ENCODE data around the gene MYOC. TPM values are rescaled to one million over a fixed set of nuclear protein-coding genes. Genes with fewer than 3 reads are reported as not detected.
"Not testable (repeated sequence)": the region's sequence is repeated elsewhere in the genome, so short reads cannot be mapped to it uniquely, and the experiment has no call there.

The MYOC gene
- total and polyA plus RNA-seq, 4 donors: 0.11 to 1.8 (median 0.58) TPM

GRCh38 chr1:171623651-171624331 lies 28.7 kb downstream of the MYOC start:
- H3K36me3 ChIP-seq (ENCODE audit: control insufficient read depth in 4 of 4, insufficient read depth in 4 of 4, low read length in 4 of 4): no peaks in the 10 kb centered on the region
- DNase-seq: no peak
- H3K27ac ChIP-seq (ENCODE audit: low read depth in 1 of 2, low read length in 1 of 2): no peak overlapping the region
- no peak for TF ChIP-seq CTCF (IDR thresholded peaks at IDR 0.05; ENCODE audit: control extremely low read depth, extremely low read depth)
- H3K9ac ChIP-seq (ENCODE audit: insufficient read depth in 1 of 2, low read length in 2 of 2): no peak overlapping the region
- no peak for ATAC-seq (ENCODE audit: insufficient read depth, low FRiP score)
- H3K27me3 ChIP-seq (ENCODE audit: control insufficient read depth in 3 of 3, insufficient read depth in 3 of 3, low read length in 2 of 3): no peaks in the 10 kb centered on the region
- no peaks in the 10 kb centered on the region for H3K4me1 ChIP-seq (ENCODE audit: control insufficient read depth in 5 of 5, insufficient read depth in 5 of 5, low read length in 5 of 5)
- H3K9me3 ChIP-seq (ENCODE audit: control insufficient read depth in 4 of 4, insufficient read depth in 3 of 4, low read length in 3 of 4): peaks cover 0 to 2% (median 0%) of the 10 kb centered on the region in 4 donors
- 83 to 90% methylated on average over 9 of the region's 9 CpGs for WGBS, 2 donors
- no peak overlapping the region for H3K4me3 ChIP-seq

GRCh38 chr1:171622152-171622462 lies 30.4 kb downstream of the MYOC start, which contains the start of gene MYOCOS:
MYOCOS (plus strand) TSS chr1:171622243; CDS start chr1:171623884, 1,641 bp downstream.
- DNase-seq (no peak), ATAC-seq (ENCODE audit: insufficient read depth, low FRiP score) (no peak)
- Histone ChIP-seq H3K36me3 (ENCODE audit: control insufficient read depth in 4 of 4, insufficient read depth in 4 of 4, low read length in 4 of 4) (no peaks in the 10 kb centered on the region), H3K4me3 (no peak within 1 kb of the TSS), H3K4me1 (ENCODE audit: control insufficient read depth in 5 of 5, insufficient read depth in 5 of 5, low read length in 5 of 5) (no peaks in the 10 kb centered on the region), H3K27me3 (ENCODE audit: control insufficient read depth in 3 of 3, insufficient read depth in 3 of 3, low read length in 2 of 3) (no peaks in the 10 kb centered on the region), H3K9me3 (ENCODE audit: control insufficient read depth in 4 of 4, insufficient read depth in 3 of 4, low read length in 3 of 4) (peaks cover 0 to 2% (median 0%) of the 10 kb centered on the region in 4 donors), H3K9ac (ENCODE audit: insufficient read depth in 1 of 2, low read length in 2 of 2) (no peak within 1 kb of the TSS), H3K27ac (ENCODE audit: low read depth in 1 of 2, low read length in 1 of 2) (no peak within 1 kb of the TSS)
- WGBS, 2 donors: 79 to 85% methylated on average over 7 of the region's 7 CpGs
- no peak for TF ChIP-seq CTCF (IDR thresholded peaks at IDR 0.05; ENCODE audit: control extremely low read depth, extremely low read depth)

GRCh38 chr1:171616586-171616985 lies 35.9 kb downstream of the MYOC start:
- no peak overlapping the region for H3K4me3 ChIP-seq
- peaks cover 0 to 2% (median 0%) of the 10 kb centered on the region in 5 donors for H3K4me1 ChIP-seq (ENCODE audit: control insufficient read depth in 5 of 5, insufficient read depth in 5 of 5, low read length in 5 of 5)
- no peaks in the 10 kb centered on the region for H3K36me3 ChIP-seq (ENCODE audit: control insufficient read depth in 4 of 4, insufficient read depth in 4 of 4, low read length in 4 of 4)
- DNase-seq (no peak), ATAC-seq (ENCODE audit: insufficient read depth, low FRiP score) (no peak)
- no peaks in the 10 kb centered on the region for H3K9me3 ChIP-seq (ENCODE audit: control insufficient read depth in 4 of 4, insufficient read depth in 3 of 4, low read length in 3 of 4)
- WGBS, 2 donors: 68 to 70% methylated on average over 2 of the region's 2 CpGs
- no peak overlapping the region for H3K27ac ChIP-seq (ENCODE audit: low read depth in 1 of 2, low read length in 1 of 2)
- H3K9ac ChIP-seq (ENCODE audit: insufficient read depth in 1 of 2, low read length in 2 of 2): no peak overlapping the region
- TF ChIP-seq CTCF (IDR thresholded peaks at IDR 0.05; ENCODE audit: control extremely low read depth, extremely low read depth): no peak
- H3K27me3 ChIP-seq (ENCODE audit: control insufficient read depth in 3 of 3, insufficient read depth in 3 of 3, low read length in 2 of 3): no peaks in the 10 kb centered on the region

- not testable (repeated sequence) for H3K27me3 ChIP-seq (ENCODE audit: control insufficient read depth in 3 of 3, insufficient read depth in 3 of 3, low read length in 2 of 3); ATAC-seq (ENCODE audit: insufficient read depth, low FRiP score); H3K9ac ChIP-seq (ENCODE audit: insufficient read depth in 1 of 2, low read length in 2 of 2); H3K4me3 ChIP-seq; DNase-seq; H3K9me3 ChIP-seq (ENCODE audit: control insufficient read depth in 4 of 4, insufficient read depth in 3 of 4, low read length in 3 of 4); H3K4me1 ChIP-seq (ENCODE audit: control insufficient read depth in 5 of 5, insufficient read depth in 5 of 5, low read length in 5 of 5); H3K27ac ChIP-seq (ENCODE audit: low read depth in 1 of 2, low read length in 1 of 2); H3K36me3 ChIP-seq (ENCODE audit: control insufficient read depth in 4 of 4, insufficient read depth in 4 of 4, low read length in 4 of 4)
- WGBS, 2 donors: 80 to 88% methylated on average over 14 of the region's 14 CpGs
Observed at GRCh38 chr1:171615122-171615906, 37.2 kb downstream of the MYOC start.
